ENCODE measurements around the gene DDRGK1.
"Not testable (repeated sequence)": the region's sequence is repeated elsewhere in the genome, so short reads cannot be mapped to it uniquely, and the experiment has no call there.

GRCh38 chr20:3215359-3215917, 11.0 kb upstream of the DDRGK1 start:
- TF ChIP-seq POLR2A (IDR thresholded peaks at IDR 0.05; ENCODE audit: low read length); GATA1 (IDR thresholded peaks at IDR 0.05; ENCODE audit: low read depth, low read length): not testable (repeated sequence)

Measured in erythroblast (primary cell).